Loucy (cell line): ENCODE results near the gene MFGE8.

Experiments used
- H2AFZ ChIP-seq: fragments of 200-600 bp; sonication (generic); 2 replicates; pipeline ENCODE4 v1.6.0; 2016; ENCODE audit warnings: antibody characterized with exemption, mild to moderate bottlenecking, low read length, moderate library complexity
- H3F3A ChIP-seq: fragments of 200-600 bp; 2 replicates; pipeline ENCODE4 v1.6.0; 2016; ENCODE audit warnings: antibody characterized with exemption, low read depth, mild to moderate bottlenecking
- H3K27me3 ChIP-seq: fragments of 200-600 bp; sonication (generic); 2 replicates; pipeline ENCODE4 v1.6.1; 2014; ENCODE audit warnings: low read length, mild to moderate bottlenecking; ENCODE audit not compliant: insufficient read depth, poor library complexity, severe bottlenecking
- H3K36me3 ChIP-seq: fragments of 200-600 bp; sonication (generic); 2 replicates; pipeline ENCODE4 v1.6.1; 2016; ENCODE audit warnings: low read length; ENCODE audit not compliant: insufficient read depth
- H3K4me1 ChIP-seq: fragments of 200-600 bp; sonication (generic); 2 replicates; pipeline ENCODE4 v1.5.1; 2014; ENCODE audit warnings: low read length, mild to moderate bottlenecking; ENCODE audit not compliant: insufficient read depth, poor library complexity, severe bottlenecking
- H3K4me2 ChIP-seq: fragments of 200-600 bp; sonication (generic); 2 replicates; pipeline ENCODE4 v1.6.0; 2014; ENCODE audit warnings: antibody characterized with exemption, low read length, low read depth, mild to moderate bottlenecking; ENCODE audit not compliant: poor library complexity, severe bottlenecking
- H3K4me3 ChIP-seq: fragments of 200-600 bp; sonication (generic); 2 replicates; pipeline ENCODE4 v1.5.1; 2014; ENCODE audit warnings: low read length, mild to moderate bottlenecking, mixed read lengths; ENCODE audit not compliant: poor library complexity, severe bottlenecking
- H3K79me2 ChIP-seq: fragments of 200-600 bp; sonication (generic); 2 replicates; pipeline ENCODE4 v1.6.1; 2014; ENCODE audit warnings: low read length; ENCODE audit not compliant: insufficient read depth
- H3K9ac ChIP-seq: fragments of 200-600 bp; sonication (generic); 2 replicates; pipeline ENCODE4 v1.6.0; 2014; ENCODE audit warnings: mild to moderate bottlenecking, low read depth, low read length, moderate library complexity; ENCODE audit not compliant: poor library complexity, severe bottlenecking
- H3K9me2 ChIP-seq: fragments of 200-600 bp; sonication (generic); replicated peaks from 2 replicates; pipeline ENCODE4 v1.6.1; 2016; ENCODE audit warnings: low read depth, low read length, mixed read lengths
- H3K9me3 ChIP-seq: fragments of 200-600 bp; sonication (generic); 2 replicates; pipeline ENCODE4 v1.6.1; 2014; ENCODE audit warnings: mild to moderate bottlenecking, antibody characterized with exemption, low read length, low read depth; ENCODE audit not compliant: insufficient read depth
- H4K20me1 ChIP-seq: fragments of 200-600 bp; sonication (generic); 2 replicates; pipeline ENCODE4 v1.6.0; 2014; ENCODE audit warnings: antibody characterized with exemption, low read length, mild to moderate bottlenecking; ENCODE audit not compliant: insufficient read depth, poor library complexity, severe bottlenecking
- CTCF ChIP-seq: fragments of 200-600 bp; sonication (generic); conservative IDR thresholded peaks from 2 replicates; pipeline ENCODE4 v1.5.1; 2014; ENCODE audit warnings: mild to moderate bottlenecking, antibody characterized with exemption, low read length
- EZH2phosphoT487 ChIP-seq: fragments of 200-600 bp; IDR thresholded peaks from 2 replicates; pipeline ENCODE4 v1.6.1; 2018; ENCODE audit warnings: antibody characterized with exemption, mild to moderate bottlenecking, moderate library complexity, borderline replicate concordance

Gene MFGE8

GRCh38 chr15:88863412-88863811 lies 49.8 kb downstream of the MFGE8 start:
- Histone ChIP-seq H3K4me2 (no peak overlapping the region), H3K9ac (no peak overlapping the region)

GRCh38 chr15:88860212-88860611 lies 53.0 kb downstream of the MFGE8 start:
- Histone ChIP-seq H3K9me2 (no peaks in the 10 kb centered on the region), H3K79me2 (no peaks in the 10 kb centered on the region), H3K27me3 (no peaks in the 10 kb centered on the region), H4K20me1 (no peaks in the 10 kb centered on the region), H3K4me3 (no peak overlapping the region), H2AFZ (no peak overlapping the region), H3K4me1 (no peaks in the 10 kb centered on the region), H3K9me3 (peaks cover under 1% of the 10 kb centered on the region; the same call in 1 of the 2 replicates), H3F3A (no peaks in the 10 kb centered on the region), H3K9ac (no peak overlapping the region), H3K36me3 (no peaks in the 10 kb centered on the region), H3K4me2 (no peak overlapping the region)
- no peak for TF ChIP-seq EZH2phosphoT487
- TF ChIP-seq CTCF = no peak

More at GRCh38 chr15:88863412-88863811, 49.8 kb downstream of the MFGE8 start:
- H3K79me2 ChIP-seq = no peaks in the 10 kb centered on the region
- H3K27me3 ChIP-seq = no peaks in the 10 kb centered on the region
- no peak for TF ChIP-seq EZH2phosphoT487
- no peak for TF ChIP-seq CTCF
- H3K36me3 ChIP-seq = no peaks in the 10 kb centered on the region
- no peaks in the 10 kb centered on the region for H3K9me3 ChIP-seq
- no peak overlapping the region for H3K4me3 ChIP-seq
- no peaks in the 10 kb centered on the region for H3F3A ChIP-seq
- H2AFZ ChIP-seq = no peak overlapping the region
- no peaks in the 10 kb centered on the region for H3K4me1 ChIP-seq
- no peaks in the 10 kb centered on the region for H4K20me1 ChIP-seq
- no peaks in the 10 kb centered on the region for H3K9me2 ChIP-seq

- H3K9ac ChIP-seq = no peak overlapping the region
- H2AFZ ChIP-seq = no peak overlapping the region
- H3K9me3 ChIP-seq = peaks cover 8% of the 10 kb centered on the region; the same call in 1 of the 2 replicates
- no peaks in the 10 kb centered on the region for H3K9me2 ChIP-seq
- H3K79me2 ChIP-seq = no peaks in the 10 kb centered on the region
- no peak overlapping the region for H3K4me2 ChIP-seq
- H3K4me1 ChIP-seq = no peaks in the 10 kb centered on the region
- H4K20me1 ChIP-seq = no peaks in the 10 kb centered on the region
- no peak overlapping the region for H3K4me3 ChIP-seq
- no peak for TF ChIP-seq EZH2phosphoT487
- no peak for TF ChIP-seq CTCF
- no peaks in the 10 kb centered on the region for H3K36me3 ChIP-seq
- no peaks in the 10 kb centered on the region for H3F3A ChIP-seq
- H3K27me3 ChIP-seq = no peaks in the 10 kb centered on the region
These were observed 53.6 kb downstream of the MFGE8 start for GRCh38 chr15:88859550-88859949.
